ENCODE data around the gene CUX1. TPM values are rescaled to one million over a fixed set of nuclear protein-coding genes. Genes with fewer than 3 reads are reported as not detected.
"Not testable (repeated sequence)": the region's sequence is repeated elsewhere in the genome, so short reads cannot be mapped to it uniquely, and the experiment has no call there.

The CUX1 gene
- polyA plus RNA-seq, 10 donors: 32.2 to 51.8 (median 40.3) TPM

- DNase-seq: no peak
Observed at GRCh38 chr7:101848208-101848951, 31.0 kb downstream of the CUX1 start.

DNA sequence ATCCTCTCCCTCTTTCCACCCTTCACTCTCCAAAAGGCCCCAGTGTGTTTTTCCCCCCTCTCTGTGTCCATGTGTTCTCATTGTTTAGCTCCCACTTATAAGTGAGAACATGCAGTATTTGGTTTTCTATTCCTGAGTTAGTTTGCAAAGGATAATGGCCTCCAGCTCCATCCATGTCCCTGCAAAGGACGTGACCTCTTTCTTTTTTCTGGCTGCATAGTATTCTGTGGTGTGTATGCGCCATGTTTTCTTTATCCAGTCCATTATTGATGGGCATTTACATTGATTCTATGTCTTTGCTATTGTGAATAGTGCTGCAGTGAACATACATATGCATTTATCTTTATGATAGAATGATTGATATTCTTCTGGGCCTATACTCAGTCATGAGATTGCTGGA lies 31.9 kb downstream of the CUX1 start:
- not testable (repeated sequence) for DNase-seq

GRCh38 chr7:101852364-101852763 lies 34.9 kb downstream of the CUX1 start:
- DNase-seq: not testable (repeated sequence)

- DNase-seq: no peak
Observed at GRCh38 chr7:101853684-101854083, 36.3 kb downstream of the CUX1 start.

DNA sequence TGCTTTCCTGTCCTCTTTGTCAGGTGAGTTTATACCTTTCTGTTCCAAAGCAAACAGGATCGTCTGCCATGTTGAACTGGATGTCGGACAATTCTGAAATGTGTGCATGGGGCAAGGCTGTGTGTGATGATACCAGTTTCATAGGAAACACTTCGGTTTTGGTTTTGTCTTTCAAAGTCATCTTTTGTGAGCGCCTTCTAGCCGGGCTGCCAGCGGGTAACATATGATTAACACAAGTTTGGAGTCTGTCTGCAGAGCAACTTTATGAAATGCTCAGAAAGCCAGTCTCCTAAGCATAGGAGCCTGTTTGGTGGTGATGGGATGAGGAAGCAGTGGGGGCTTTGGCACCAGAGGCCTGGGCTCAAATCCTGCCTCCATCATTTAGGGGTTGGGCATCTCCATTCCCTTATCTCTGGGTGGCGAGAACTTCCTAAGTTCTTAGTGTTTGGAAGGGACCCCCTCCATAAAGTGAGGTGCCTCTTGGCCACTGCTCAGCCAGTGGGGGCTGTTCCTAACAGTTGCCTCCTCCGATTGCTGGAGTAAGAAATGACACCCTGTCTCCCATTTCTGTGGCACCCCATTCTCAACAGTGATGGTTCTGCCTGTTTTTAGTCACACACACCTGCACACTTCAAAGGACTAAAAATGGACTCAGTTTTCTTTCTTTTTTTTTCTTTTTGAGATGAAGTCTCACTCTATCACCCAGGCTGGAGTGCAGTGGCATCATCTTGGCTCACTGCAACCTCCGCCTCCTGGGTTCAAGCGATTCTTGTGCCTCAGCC lies 36.8 kb downstream of the CUX1 start:
- DNase-seq: no peak

- DNase-seq: peak; percentile 70 to 88 (median 75)
Observed at GRCh38 chr7:101856473-101857357, 39.3 kb downstream of the CUX1 start.

GRCh38 chr7:101857358-101857811 lies 40.0 kb downstream of the CUX1 start:
- no peak for DNase-seq

DNA sequence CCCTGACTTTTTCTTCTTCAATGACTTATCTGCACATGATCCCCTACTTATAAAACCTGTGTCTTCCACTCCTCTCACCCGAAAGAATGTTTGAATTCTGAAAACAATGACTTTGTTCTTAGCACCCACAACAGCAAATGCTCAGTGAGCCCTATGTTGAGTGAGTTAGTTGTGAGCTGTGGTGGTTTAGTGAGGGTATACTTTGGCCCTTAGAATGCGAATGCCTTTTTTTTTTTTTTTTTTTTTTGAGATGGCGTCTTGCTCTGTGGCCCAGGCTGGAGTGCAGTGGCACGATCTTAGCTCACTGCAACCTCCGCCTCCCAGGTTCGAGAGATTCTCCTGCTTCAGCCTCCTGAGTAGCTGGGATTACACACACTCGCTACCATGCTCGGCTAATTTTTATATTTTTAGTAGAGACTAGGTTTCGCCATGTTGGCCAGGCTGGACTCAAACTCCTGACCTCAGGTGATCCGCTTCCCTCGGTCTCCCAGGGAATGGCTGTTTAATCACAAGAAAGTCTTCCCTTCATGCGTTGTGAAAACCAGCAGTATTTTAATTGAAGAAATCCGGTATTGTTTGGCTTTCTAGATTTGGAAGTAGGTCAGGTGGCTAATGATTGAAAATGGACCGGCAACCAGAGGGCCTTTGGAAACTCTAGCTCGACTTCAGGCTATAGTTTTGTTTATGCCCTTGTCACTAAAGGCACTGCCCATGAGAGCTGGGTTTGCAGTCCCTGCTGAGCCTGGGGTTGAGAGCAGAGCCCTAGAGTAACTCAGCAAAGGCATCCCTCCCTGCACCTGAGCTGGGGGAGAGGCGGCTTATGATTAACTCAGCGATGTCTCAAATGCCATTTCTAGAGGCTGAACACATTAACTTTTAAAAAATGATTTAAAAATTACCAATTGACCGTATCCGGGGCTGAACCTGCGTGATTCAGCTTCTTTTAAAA lies 41.3 kb downstream of the CUX1 start:
- no peak for DNase-seq

DNA sequence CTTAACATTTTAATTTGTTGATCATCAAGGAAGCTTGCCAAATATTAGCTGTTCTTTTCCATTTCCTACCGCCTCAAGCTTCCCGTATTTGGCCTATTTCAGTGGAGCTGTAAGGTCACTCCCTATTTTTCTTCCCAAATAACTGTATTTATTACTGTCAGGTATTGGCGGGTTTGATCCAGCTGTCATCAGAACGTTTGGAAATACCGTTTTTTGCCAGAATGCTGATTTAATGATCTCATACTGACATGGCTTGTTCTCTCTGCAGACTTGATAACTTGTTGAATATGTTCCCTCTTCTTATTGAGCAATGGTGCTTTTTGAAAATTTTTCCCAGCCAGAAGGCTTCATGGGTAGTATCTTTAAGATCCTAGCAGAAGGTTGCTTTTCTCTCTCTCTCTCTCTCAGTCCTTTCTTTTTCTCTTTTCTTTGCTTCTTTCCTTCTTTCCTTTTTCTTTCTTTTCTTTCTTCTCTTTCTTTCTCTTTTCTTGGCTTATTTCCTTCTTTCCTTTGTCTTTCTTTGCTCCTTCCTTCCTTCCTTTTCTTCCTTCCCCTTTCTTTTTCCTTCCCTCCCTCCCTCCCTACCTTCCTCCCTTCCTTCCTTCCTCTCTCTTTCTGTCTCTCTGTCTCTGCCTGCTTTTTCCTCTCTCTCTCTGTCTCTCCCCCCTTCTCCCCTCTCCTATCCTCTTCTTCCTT lies 42.1 kb downstream of the CUX1 start:
- DNase-seq: peak in 2 of 3 donors; percentile 52 to 65

- no peak for DNase-seq
Observed at GRCh38 chr7:101860316-101861217, 43.1 kb downstream of the CUX1 start.

- no peak for DNase-seq
Observed at GRCh38 chr7:101861218-101861775, 43.9 kb downstream of the CUX1 start.

DNA sequence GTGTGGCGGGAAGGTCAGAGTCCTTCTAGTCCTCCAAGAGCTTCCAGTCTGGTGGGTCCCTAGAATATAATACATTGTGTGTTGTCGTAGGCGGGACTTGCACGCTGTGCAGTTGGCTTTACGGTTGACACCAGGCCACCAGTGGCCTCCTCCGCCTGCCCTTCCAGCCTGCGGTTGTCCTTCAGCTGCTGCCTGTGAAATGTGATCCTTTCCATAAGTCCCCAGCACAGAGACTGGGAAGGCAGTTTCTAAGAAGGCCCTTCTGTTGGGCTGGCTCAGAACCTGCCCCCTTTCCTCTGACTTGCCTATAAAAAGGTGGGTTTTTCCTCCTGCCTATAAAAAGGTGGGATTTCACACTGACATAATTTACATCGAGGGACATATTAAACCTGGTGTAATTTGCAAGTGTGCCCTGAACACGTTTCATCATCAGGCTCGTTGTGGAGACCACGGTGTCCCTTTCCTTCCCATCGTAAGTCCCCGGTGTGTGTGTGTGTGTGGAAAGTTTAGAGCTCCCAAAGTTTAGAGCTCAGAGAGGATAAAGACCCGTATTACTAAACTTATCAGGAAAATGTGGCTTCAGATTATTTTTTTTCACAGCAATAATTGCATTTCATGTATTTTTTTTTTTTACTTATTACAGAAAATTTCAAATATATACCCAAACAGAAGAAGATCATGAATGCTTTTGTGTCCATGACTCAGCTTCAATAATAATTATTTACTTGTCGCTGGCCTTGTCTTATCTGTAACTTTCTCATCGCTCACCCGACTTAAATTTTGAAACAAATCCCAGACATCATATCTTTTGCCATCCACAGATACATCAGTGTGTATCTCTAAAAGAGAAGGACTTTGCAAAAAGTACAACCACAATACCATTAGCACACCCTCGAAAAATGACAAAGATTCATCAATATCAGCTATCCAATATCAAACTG lies 45.1 kb downstream of the CUX1 start:
- DNase-seq: peak; percentile 59 to 62 (median 60)

- no peak for DNase-seq
Observed at GRCh38 chr7:101863598-101863997, 46.2 kb downstream of the CUX1 start.

DNA sequence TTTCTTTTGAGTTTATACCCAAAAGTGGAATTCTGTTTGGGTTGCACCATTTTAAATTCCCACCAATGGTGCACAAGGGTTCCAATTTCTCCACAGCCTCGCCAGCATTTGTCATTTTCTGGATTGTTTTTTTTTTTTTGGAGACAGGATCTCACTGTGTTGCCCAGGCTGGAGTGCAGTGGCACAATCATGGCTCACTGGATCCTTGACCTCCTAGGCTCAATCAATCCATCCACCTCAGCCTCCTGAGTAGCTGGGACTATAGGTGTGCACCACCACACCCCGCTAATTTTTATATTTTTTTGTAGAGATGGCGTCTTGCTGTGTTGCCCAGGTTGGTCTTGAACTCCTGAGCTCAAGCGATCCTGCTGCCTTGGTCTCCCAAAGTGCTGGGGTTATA lies 46.6 kb downstream of the CUX1 start:
- no peak for DNase-seq

DNA sequence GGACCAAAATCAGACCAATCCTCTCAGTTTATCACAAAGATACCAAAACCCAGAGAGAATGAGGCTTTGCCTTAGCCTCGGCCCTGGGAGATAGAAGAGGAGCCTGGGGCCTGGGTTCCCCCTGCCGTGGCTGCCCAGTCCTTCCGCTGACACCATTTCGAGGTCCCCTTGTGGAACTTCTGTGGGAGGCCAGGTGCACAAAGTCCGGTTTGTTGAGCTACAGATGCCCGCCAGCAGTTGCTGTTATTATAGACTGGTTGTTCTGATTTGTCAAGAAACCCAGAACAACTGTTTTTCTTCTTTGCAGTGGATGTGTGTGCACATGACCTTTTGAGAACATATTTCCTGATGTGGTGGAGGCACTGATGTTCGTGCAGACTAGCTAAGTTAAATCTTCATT lies 47.6 kb downstream of the CUX1 start:
- DNase-seq: no peak

DNA sequence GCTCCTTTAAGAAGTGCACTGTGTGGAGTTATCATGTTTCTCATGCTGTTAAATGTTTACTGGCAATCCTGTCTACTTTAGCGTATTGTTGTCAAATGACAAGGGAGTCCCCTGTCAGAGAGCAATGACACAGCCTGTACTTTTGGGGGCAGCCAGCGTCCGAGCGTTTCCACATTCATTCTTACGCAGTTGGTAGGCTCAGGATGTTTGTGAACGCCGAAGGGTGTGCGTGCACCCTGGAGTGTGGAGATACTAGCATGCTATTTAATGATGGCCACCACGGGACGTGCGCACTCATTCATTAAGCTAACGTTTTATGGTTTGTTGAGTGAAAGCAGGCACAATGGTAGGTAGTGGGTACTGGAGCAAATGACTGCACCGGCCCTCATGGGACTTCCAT lies 48.0 kb downstream of the CUX1 start:
- no peak for DNase-seq

DNA sequence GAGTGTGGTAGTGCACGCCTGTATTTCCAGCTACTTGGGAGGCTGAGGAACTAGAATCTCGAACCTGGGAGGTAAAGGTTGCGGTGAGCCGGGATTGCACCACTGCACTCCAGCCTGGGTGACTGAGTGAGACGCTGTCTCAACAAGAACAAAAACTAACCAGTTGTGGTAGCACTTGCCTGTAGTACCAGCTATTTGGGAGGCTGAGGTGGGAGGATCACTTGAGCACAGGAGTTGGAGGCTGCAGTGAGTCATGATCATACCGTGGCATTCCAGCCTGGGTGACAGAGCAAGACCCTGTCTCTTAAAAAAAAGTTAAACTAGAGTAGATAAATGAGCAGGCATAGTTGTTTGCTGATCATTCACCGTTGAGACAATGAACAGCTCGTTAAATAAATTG lies 48.9 kb downstream of the CUX1 start:
- no peak for DNase-seq

- DNase-seq: no peak
Observed at GRCh38 chr7:101867265-101867664, 49.8 kb downstream of the CUX1 start.

Data from muscle of back (tissue), 11 donors.